HL-60/S4 treated with retinoic acid at 250 ng/mL for 4 days and 3 days (cell line): ENCODE data around the gene TTC7B.

ENCODE experiments used
- in situ Hi-C: fragments of 300-500 bp; cut with MboI; formaldehyde crosslinking; loops from 2 replicates; pipeline ENCODE4 v1.7.0; 2022; ENCODE audit warnings: low sequenced_read_pairs

TTC7B gene

DNA sequence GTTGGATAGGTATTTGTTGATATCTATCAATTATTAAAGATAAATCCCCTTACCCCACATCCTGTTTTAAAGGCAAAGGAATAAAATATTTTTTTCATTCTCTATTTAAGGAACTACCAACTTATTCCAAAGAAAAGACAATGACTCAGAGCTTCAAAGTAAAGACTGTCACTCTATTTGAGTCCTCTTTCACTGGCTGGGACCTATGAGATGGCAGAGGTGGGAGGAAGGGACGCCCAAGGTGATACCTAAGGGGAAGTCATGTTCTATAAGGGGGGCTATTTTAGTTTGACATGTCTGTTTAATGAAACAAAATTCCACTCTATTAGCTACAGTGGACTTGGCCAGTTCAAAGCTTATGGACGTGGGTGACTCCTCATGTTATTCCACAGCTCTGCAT lies 209.8 kb downstream of the TTC7B start:
- in situ Hi-C loops = no loop called here

DNA sequence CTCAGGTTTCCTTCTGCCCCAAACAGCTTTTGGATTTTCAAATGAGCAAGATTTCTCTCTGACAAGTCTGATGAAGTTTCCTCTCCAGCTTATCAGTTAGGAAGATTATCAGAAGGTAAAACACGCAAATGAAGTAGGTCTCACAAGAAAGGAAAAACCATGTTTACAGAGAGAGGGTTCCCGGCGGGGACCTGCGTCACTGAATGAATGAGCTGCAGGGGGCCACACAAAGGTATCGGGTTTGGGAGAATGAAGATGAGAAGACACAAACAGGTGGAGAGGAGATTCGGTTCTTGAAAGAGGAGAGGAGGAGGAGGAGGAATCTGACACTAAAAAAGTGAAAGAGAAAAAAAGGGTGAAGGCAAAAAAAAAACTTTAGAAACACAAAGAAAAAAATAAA lies 210.8 kb downstream of the TTC7B start:
- in situ Hi-C loops = no loop called here

DNA sequence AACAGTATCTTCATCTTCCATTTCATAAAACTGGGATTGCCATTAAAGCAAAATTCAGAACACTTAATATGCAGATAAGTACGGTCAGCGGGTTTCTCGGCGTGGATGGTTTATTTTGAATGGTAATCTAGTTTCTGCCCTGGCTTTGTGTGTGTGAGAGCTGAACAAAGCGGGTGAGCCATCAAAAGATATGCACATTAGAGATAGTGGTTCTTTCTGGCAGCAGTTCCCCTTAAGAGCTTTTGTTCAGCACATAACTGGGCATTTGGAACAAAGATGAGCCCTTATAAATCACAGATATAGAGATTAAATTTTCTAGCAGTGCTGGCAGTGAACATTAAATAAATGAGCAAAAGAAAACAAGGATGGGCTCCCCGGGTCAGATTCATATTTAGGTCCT lies 211.9 kb downstream of the TTC7B start:
- in situ Hi-C loops = no loop called here

DNA sequence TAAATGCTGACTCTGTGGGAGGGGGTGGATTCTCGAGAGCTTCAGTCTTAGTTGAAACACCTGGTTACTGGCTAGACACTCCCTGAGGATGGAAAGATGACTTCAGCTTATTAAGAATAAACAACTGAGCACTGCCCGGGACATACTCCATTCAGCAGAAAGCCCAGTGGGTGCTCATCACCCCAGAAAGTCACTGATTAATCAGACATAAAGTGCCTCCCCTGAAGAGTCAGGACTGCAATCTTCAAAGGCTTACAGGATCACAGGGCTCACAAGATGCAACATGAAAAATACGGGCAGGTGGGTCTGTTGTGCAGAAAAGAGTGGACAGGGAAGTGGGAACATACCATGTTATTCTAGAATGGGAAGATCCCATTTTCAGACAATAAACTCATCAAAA lies 212.4 kb downstream of the TTC7B start:
- in situ Hi-C loops = no loop called here

DNA sequence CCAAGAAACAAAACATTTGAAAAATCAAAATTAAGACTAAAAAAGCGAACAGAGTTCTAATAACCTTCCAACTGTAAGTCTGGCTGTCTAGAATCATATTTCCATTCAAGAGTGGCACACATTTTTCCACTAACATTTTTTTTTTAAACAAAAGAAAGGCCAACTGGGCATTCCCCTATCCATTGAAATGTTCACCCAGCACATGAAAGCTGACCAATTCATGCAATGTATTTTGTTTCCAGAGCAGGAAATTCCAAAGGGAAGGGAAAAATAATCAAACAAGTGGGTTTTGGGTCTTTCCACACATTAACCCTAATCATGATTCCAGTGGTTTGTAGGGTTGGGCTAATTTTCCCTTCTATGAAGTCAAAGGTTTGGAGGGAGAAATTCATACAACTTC lies 212.9 kb downstream of the TTC7B start:
- in situ Hi-C loops = no loop called here

DNA sequence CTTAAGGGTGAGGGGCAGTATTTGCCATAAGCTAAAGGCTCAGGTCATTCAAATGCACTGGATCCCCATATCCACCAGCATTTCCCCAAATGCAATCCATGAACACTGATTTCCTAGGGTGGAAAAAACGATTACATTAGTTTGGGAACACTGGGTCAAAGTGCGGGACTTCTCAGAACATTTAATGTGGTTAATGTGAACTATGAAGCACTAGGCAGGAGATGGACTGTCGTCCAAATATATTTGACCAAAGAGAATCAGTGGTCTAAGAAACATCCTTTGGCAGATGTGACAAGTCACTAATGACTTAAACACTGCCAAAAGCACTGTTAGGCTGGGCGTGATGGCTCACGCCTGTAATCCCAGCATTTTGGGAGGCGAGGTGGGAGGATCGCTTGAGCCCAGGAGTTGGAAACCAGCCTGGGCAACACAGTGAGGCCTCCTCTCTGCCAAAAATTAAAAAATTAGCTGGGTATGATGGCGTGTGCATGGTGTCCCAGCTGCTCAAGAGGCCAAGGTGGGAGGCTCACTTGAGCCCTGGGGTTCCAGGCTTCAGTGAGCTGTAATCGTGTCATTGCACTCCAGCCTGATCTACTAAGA lies 214.0 kb downstream of the TTC7B start:
- in situ Hi-C loops = no loop called here

DNA sequence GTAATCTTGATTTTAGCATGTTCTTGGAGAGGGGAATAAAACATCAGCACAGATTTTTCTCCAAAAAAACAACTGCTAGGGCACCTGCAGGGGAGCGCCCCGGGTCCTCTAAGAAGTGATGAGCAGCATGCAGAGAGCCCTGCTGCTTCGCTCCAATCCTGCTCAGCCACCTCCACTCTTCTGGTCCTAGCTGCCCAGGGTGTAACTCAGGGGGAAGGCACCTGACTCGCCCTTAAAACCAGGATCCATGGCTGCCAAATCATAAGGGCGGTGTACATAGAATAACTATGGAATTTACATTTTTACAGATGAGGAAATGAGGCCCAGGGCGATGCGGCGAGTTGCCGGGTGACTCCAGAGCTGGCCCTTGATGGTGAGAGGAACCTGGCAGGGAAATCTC lies 214.7 kb downstream of the TTC7B start:
- in situ Hi-C loops = no loop called here

DNA sequence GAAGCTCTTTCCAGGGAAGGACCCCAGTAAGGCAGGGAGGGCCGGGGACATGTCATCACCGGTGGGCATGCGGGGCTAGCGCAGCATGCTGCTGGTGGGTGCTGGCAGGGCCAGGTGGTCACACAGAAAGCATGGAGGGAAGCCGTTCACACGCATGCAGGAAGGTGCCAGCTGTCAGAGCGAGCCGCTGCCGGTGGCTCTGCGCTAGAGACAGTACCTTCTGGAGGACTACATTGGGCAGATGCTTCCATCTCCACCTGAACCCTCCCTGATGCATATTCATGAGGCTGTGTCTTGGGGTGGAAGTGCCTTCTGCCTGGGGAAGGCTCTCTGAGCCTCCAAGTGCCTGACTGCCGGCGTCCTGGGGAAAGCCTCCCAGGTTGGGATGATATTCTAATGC lies 215.6 kb downstream of the TTC7B start:
- in situ Hi-C loops = no loop called here

DNA sequence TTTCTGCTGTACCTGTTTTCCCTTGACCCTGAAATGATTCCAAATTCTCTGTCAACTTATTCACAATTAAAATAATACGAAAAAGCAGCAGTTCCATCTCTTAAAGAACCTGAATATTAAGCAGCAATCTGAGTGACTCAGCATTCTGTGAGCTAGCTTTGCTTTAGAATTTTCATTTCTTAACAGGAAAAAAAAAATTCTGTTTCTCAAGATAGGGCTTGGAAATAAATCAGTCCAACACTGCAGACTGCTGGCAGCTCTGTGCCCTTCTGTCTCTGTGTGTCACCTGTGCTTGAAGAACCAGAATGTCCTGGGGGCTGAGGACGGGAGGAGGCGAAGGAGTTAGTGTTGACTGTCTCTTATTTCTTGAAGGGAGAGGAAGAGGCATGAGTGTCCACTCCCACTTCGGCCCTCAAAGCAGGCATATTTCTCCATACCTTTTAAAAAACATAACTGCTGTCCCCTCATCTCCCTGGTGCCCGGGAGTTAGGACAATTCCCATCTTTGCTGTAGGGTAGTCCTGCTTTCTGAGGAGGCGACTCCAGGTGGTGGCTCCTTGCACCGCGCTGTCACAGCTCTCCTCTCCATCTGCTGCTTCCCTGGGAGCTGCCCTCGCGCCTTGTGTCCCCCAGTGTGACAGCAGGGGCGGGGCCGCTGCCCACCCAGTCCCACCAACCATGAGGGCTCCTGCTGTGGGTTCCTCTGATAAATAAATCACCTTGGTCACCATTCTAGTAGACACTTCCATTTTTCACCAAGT lies 216.3 kb downstream of the TTC7B start:
- in situ Hi-C loops = no loop called here

DNA sequence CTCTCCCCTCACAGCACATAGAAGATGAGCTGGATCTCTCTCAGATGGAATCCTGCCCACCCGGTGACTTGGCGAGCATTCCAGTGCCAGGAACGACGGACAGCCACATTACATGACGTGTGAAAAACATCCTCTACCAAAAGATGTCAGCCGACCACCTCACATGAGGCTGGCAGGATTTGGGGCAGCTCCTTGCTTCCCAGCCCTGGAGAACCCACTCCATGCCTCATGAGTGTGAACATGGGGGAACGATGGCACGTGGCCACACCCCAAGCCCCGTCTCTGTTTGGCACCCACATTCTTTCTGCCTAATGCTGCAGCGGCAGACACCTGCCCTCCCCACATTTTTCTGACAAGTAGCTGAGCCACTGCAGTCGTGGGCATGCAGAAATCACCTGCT lies 216.9 kb downstream of the TTC7B start:
- in situ Hi-C loops = no loop called here

DNA sequence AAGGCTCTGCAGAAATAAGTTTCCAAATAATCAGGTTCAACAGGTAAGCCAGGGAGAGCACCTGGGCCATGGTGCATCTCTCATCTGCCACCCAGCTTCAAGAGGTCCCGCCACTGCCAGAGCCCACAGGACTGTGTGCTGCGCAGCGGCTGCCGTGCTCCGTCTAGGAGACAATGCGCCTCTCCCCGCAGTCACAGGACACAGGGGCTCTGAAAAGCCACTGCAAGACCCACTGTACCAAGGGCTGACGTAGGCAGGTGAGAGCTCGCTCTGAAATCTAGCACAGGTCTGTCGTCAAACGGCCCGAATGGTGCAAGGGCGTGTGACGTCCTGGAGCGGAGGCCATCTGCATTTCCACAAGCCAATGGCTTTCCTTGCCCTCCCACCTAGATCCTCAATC lies 218.3 kb downstream of the TTC7B start:
- in situ Hi-C loops = no loop called here

DNA sequence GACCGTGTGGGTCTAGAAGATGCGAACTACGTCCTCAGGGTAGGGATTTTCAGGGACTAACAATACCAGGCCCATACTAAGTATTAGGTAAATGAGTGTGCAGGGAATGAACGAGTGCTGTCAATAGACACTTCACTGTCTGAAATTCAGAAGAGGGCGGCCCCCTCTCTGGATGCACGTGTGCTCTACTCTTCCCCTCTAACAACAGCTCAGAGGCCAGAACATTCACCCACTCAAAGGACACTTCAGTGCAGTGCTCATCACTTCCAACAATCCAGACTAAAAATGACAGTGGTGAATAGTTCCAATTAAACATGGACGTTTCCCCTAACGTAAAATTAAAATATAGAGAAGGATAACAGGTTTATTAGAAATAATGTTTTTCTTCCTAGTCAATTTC lies 219.5 kb downstream of the TTC7B start:
- in situ Hi-C loops = no loop called here

DNA sequence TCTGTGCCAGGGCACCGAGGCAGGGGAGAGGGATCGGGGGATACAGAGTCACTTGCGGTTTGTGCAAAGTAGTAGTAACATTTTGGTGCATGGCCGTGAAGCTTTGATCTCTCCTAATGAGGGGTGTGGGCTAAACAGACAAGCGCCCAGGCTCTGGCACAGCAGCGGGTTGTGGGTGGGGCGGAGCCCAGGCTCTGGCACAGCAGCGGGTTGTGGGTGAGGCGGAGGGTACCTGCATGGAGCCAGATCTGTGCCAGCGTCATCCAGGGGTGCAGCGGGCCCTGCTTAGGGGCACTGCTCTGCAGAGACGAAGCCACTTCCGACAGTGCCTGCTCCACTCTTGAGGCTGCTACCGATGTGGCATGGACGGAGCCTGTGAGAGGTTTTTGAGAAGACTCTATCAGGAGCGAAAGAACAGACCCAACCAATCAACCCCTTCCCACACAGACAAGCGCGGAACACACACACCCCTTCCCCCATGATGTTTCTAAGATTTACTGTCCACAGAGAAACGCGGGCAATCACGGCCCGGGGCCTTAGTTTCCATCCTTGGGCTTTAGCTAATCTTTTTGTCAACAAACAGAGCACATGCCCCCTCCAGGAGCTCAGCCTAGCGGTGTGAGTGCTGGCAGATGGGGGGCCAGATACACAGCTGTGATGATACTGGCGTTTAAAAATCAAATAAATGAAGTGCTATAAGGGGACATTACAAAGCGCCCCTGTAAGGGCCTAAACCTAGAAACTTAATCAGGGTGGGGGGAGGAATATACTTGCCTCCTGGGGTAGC lies 222.8 kb downstream of the TTC7B start:
- in situ Hi-C loops = no loop called here

DNA sequence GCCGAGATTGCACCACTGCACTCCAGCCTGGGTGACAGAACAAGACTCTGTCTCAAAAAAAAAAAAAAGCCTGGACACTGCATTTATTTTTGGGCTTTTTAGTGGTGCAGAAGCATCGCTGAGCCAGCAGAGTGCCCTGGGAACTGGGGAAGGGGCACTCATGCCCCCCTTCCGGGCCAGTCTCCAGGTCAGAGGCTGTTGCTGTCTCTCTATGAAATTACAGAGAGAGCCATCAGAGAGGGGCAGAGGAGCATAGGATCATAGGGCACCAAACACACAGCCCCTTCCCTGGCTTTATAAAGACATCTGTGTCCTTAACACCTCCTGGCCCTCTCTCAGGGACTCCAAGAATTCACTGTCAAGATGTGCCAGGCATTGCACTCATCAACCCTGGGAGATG lies 223.6 kb downstream of the TTC7B start:
- in situ Hi-C loops = no loop called here

DNA sequence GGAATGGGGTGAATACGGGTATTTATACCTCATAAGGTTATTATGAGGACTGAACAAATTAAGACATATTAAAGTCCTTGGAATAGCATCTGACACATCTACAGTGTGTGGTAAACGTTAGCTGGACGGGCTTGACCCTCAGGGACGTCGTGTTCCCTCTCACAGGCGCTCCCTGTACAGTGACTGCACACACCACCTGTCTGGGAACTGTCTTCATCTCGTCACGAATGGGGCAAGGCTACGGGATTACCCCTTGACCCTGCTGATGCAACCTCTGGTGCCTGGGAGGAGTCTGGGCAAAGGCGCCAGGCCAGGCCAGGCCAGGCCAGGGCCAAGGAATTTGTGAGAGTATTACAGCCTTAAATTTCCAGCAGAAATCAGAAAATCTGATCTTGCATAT lies 228.3 kb downstream of the TTC7B start:
- in situ Hi-C loops = no loop called here

DNA sequence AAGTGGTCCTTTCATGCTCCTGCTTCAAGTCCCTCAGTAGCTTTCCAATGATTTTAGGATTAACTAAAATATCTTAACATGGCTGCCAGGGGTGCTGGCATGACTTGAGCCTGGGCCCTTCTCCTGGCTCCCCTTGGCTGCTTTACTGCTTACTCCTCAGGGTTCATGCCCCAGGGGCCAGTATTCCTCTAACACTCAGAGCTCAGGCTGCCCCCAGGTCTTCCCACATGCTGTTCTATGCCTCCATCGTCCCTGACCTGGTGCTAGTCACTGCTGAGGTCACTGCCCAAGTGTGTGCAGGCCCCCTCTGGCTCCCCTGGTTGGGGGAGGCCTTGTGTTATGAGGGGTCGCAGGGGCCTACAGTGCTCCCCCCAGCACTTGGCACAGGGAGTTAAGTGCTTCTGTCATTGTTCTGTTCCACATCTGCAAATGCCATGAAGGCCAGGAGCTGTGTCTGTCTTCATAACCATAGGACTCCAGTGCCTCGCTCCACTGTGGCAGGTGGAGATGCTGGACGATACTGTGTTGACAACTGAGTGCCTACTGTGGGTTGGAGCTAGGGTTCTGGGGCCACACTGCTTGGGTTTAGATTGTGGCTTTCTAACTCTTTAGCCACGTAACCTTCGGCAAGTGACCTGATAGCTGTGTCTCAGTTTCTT lies 228.8 kb downstream of the TTC7B start:
- in situ Hi-C loops = no loop called here

DNA sequence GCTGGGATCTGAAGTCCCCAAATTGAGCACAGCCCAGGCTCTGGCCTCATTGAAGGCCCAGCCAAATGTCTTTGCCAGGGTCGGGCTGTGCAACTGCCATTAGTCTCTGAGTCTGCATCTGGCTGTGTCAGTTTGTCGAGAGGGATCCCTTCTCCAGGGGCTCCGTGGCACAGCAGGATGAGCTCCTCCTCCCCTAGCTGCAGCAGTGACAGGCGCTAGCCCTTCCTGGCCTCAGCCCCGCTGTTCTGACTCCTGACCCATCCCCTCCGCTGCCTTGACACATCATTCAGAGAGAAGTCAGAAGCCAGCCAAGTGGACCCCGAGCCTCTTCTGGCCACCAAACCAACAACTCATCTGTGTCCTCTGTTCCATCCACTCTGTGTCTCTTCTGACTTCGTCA lies 231.1 kb downstream of the TTC7B start:
- in situ Hi-C loops = no loop called here

DNA sequence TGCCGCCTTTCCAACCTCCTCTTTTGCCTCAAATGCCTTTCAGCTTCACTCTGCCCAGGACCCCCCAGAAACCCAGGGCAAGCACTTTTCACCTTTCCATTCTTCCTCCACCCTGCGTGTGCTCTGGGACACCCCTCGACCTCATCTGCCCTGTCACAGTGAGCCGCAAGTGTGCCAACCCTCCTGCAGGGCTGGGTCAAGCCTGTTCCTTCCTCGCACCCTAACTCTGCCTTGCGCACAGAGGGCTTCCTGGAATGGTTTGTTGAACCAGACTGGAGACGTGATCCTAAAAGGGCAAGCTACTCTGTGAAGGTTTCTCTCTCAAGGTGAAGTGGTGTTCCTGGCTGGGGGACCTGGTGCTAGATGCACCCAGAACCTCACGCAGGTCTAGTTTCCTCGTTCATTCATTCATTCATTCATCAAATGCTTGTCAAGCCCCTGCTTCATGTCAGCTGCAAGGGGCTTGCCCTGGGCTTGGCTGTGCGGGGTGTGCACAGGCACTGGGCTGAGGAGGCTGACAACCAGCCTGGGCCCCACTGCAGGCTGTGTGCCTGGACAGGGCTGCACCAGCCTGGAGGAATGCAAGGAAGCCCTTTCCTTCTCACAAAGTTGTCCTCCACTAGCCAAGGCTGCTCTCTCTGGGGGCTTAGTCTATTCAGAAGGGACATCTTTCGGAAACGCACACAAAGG lies 232.2 kb downstream of the TTC7B start:
- in situ Hi-C loops = no loop called here

DNA sequence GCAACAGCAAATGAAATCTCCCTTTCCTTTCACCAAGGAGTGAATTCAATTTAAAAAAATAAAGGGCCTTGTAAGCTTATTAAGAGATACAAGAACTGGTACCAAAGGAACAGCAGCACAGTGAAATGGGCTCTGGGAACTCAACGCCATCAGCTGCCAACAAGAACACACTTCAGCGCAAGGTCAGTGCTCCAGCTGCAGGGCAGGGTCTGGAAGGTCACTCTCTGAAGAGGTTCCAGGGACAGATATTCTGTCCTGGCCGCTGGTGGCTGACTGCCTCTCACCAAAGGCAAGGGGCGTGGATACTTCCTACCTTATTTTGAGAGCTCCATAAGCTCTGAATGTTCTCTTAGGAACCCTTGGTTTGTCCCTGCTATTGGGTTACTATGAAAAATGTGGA lies 232.8 kb downstream of the TTC7B start:
- in situ Hi-C loops = no loop called here

DNA sequence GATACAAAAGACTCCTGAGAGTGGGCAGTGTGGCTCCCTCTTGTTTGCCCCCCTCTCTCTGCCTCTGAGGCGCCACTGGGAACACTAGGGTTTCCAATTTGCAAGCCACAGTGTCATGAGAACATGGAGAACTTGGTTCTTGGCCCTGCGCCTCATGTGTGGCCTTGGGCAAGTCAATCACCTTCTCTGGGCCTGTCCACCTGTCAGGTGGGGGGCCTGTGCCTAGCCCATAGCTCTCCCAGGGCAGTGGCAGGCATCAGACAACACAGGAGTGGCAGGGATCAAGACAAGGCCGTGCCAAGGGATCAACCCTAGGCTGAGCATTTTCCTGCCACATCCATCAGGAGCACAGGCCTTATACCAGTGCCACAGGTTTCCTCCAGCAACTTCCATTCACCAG lies 234.1 kb downstream of the TTC7B start:
- in situ Hi-C loops = no loop called here

DNA sequence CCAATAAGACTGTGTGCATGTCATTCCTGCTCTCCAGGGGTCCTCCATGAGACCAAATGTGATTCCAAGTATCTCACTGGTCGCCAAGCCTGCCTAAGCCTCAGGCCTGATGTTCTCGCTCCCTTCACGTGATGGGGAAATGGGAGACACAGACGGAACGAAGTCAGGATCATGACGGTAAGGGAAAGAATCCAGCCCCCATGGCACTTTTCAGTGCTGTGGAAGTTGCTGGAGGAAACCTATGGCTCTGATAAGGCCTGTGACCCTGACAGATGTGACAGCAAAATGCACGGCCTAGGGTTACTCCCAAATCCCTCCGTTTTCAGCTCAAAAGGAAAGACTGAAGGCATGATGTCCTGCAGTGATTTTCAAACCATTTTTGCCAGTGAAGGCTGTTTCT lies 234.5 kb downstream of the TTC7B start:
- in situ Hi-C loops = no loop called here
